HFFc6 (cell line): Measurements from ENCODE around the gene SUCLG2. TPM values are rescaled to one million over a fixed set of nuclear protein-coding genes. Genes with fewer than 3 reads are reported as not detected.

Experiments
- DNase-seq: peaks from one replicate; pipeline ENCODE4 v3.0.0-alpha.2; 2018
- H3K27ac Mint-ChIP-seq: 2 replicates; pipeline ENCODE4 v1.8.0; 2020; ENCODE audit warnings: mild to moderate bottlenecking, mixed read lengths
- H3K27me3 Mint-ChIP-seq: 2 replicates; pipeline ENCODE4 v1.8.0; 2021; ENCODE audit warnings: mild to moderate bottlenecking, moderate library complexity, mixed read lengths; ENCODE audit not compliant: insufficient read depth
- H3K36me3 Mint-ChIP-seq: 2 replicates; pipeline ENCODE4 v1.8.0; 2021; ENCODE audit warnings: low read depth, mixed read lengths
- H3K4me1 Mint-ChIP-seq: 2 replicates; pipeline ENCODE4 v1.8.0; 2020; ENCODE audit warnings: low read depth, mixed read lengths
- H3K4me3 Mint-ChIP-seq: 2 replicates; pipeline ENCODE4 v1.8.0; 2020; ENCODE audit warnings: mild to moderate bottlenecking, moderate library complexity, mixed read lengths
- H3K9me3 Mint-ChIP-seq: 2 replicates; pipeline ENCODE4 v1.8.0; 2020; ENCODE audit warnings: mild to moderate bottlenecking, mixed read lengths
- CTCF ChIP-seq: fragments of 200-600 bp; sonication (generic); IDR thresholded peaks from 2 replicates; pipeline ENCODE4 v1.5.0; 2021; ENCODE audit warnings: antibody characterized with exemption, mild to moderate bottlenecking
- total RNA-seq, 6 experiments: library from RNA; stranded (reverse); fragmentation: NEBNext Ultra II Directional; extraction: Animal tissue kit (Norgen Biotek cat#: 25700); gene quantifications; 2 replicates in 1 of 6; 3 replicates in 5 of 6; pipeline ENCODE4 v1.2.3, GENCODE V29; 2021

The SUCLG2 gene
- total RNA-seq, 6 experiments from 2014 or later, result 50.2 to 81.4 (median 75.2) TPM

GRCh38 chr3:67561667-67562394 is 92.6 kb downstream of the SUCLG2 start:
- no peak for TF ChIP-seq CTCF
- Mint-ChIP-seq H3K27me3 (no peaks in the 10 kb centered on the region; the same call in 1 of the 2 replicates), H3K36me3 (peaks cover 13% of the 10 kb centered on the region; the same call in 1 of the 2 replicates), H3K9me3 (no peaks in the 10 kb centered on the region), H3K4me1 (peaks cover 14% of the 10 kb centered on the region), H3K27ac (no peak overlapping the region; the same call in 1 of the 2 replicates), H3K4me3 (no peak overlapping the region)
- no peak for DNase-seq

- TF ChIP-seq CTCF, result no peak
- no peak overlapping the region for H3K4me3 Mint-ChIP-seq
- no peaks in the 10 kb centered on the region for H3K27me3 Mint-ChIP-seq
- H3K36me3 Mint-ChIP-seq, result peaks cover 17% of the 10 kb centered on the region; the same call in 1 of the 2 replicates
- H3K9me3 Mint-ChIP-seq, result no peaks in the 10 kb centered on the region
- H3K4me1 Mint-ChIP-seq, result peaks cover 14% of the 10 kb centered on the region
- no peak overlapping the region for H3K27ac Mint-ChIP-seq
- no peak for DNase-seq
Measured at GRCh38 chr3:67561266-67561665, 93.1 kb downstream of the SUCLG2 start.

- no peak for DNase-seq
Measured at GRCh38 chr3:67559029-67559605, 95.3 kb downstream of the SUCLG2 start.

GRCh38 chr3:67558426-67558825 is 96.0 kb downstream of the SUCLG2 start:
- no peak for DNase-seq
- Mint-ChIP-seq H3K4me3 (no peak overlapping the region), H3K4me1 (peaks cover 8% of the 10 kb centered on the region), H3K36me3 (peaks cover 17% of the 10 kb centered on the region; the same call in 1 of the 2 replicates), H3K9me3 (no peaks in the 10 kb centered on the region), H3K27me3 (no peaks in the 10 kb centered on the region), H3K27ac (no peak overlapping the region)
- no peak for TF ChIP-seq CTCF

More at GRCh38 chr3:67559029-67559605, 95.3 kb downstream of the SUCLG2 start:
- Mint-ChIP-seq H3K4me1 (peaks cover 10% of the 10 kb centered on the region), H3K36me3 (peaks cover 17% of the 10 kb centered on the region; the same call in 1 of the 2 replicates), H3K27ac (no peak overlapping the region), H3K4me3 (no peak overlapping the region), H3K27me3 (no peaks in the 10 kb centered on the region), H3K9me3 (no peaks in the 10 kb centered on the region)
- no peak for TF ChIP-seq CTCF

- no peak for DNase-seq
- H3K36me3 Mint-ChIP-seq, result peaks cover 17% of the 10 kb centered on the region; the same call in 1 of the 2 replicates
- no peak overlapping the region for H3K27ac Mint-ChIP-seq
- no peak for TF ChIP-seq CTCF
- H3K9me3 Mint-ChIP-seq, result no peaks in the 10 kb centered on the region
- H3K4me1 Mint-ChIP-seq, result peaks cover 8% of the 10 kb centered on the region
- no peak overlapping the region for H3K4me3 Mint-ChIP-seq
- no peaks in the 10 kb centered on the region for H3K27me3 Mint-ChIP-seq
Measured at GRCh38 chr3:67557848-67558355, 96.5 kb downstream of the SUCLG2 start.
